ENCODE measurements around the gene STARD7. TPM values are rescaled to one million over a fixed set of nuclear protein-coding genes. Genes with fewer than 3 reads are reported as not detected.

The STARD7 gene
- 84.0 to 103 TPM (median 98.3 TPM) in 5 replicates for total RNA-seq (2022; extraction: Qiagen RNA extraction; ENCODE audit: low read depth)

GRCh38 chr2:96208143-96209010 lies at the start of gene STARD7:
TSS of gene STARD7 (minus strand) at chr2:96208827. CDS start at chr2:96208434, 393 bp downstream.

DNA sequence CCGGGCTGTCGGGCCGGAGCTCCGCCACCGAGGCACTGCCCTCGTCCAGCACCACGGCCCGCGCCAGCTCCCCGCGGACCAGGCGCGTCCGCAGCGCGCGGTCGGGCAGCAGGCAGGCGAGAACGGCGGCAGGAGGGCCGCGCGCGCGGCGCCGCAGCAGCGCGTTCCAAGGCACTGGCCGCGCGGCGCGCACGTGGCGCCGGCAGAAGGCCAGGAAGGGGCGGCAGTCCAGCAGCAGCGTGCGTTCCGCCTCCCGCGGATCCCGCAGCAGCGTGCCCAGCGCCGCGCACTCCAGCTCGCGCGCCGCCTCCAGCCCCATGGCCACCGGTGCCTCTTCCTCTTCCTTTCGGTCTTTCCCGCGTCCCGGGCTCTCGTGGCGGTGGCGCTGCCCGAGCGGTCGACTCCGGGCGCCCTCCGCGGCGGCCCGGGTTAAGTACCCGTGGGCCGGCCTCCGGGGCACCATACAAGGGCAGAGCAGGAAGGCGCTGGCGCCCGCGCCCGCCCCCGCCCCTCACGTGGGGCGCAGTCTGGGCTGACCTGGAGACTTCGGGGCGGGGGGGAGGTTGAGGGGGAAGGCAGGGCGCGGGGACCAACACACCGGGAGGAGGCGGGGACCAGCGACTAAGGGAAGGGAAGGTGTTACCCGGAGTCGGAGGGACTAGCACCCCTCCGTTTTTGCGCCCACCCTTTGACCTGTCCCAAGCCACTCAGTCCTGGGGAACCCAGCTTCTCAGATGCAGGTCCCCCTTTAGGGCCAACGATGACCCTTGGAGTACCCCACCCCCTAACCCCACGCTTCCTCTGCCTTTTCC lies 63.4 kb downstream of the STARD7 start, which contains the start of gene DUSP2:
DUSP2 (minus strand) TSS at position 405 of the 812 bp plus-strand sequence; CDS start at position 319, 86 bp downstream.

GRCh38 chr2:96138179-96139145 lies 70.2 kb downstream of the STARD7 start, which contains the start of gene ASTL:
TSS of gene ASTL (minus strand) at chr2:96138502. CDS start at chr2:96138436, 66 bp downstream.

Other genes starting within 250 kb of the STARD7 start
- 2.7 to 5.2 TPM (median 3.7 TPM) in 5 replicates for gene ANKRD36C, start 217.0 kb downstream of the STARD7 start, total RNA-seq (2022; extraction: Qiagen RNA extraction; ENCODE audit: low read depth)
- gene GPAT2, start 173.9 kb downstream of the STARD7 start, total RNA-seq (2022; extraction: Qiagen RNA extraction; ENCODE audit: low read depth), result not detected in 5 replicates
- 0.06 to 0.10 TPM (median 0.06 TPM) in 4 of 5 replicates, not detected in the other for gene ADRA2B, start 92.3 kb downstream of the STARD7 start, total RNA-seq (2022; extraction: Qiagen RNA extraction; ENCODE audit: low read depth)
- not detected in 5 replicates for gene ASTL, start 70.3 kb downstream of the STARD7 start, total RNA-seq (2022; extraction: Qiagen RNA extraction; ENCODE audit: low read depth)
- gene DUSP2, start 63.4 kb downstream of the STARD7 start, total RNA-seq (2022; extraction: Qiagen RNA extraction; ENCODE audit: low read depth), result 0.14 to 0.85 TPM (median 0.51 TPM) in 5 replicates
- 35.7 to 49.9 TPM (median 45.7 TPM) in 5 replicates for gene TMEM127, start 57.2 kb upstream of the STARD7 start, total RNA-seq (2022; extraction: Qiagen RNA extraction; ENCODE audit: low read depth)
- 67.8 to 89.5 TPM (median 86.5 TPM) in 5 replicates for gene CIAO1, start 57.4 kb upstream of the STARD7 start, total RNA-seq (2022; extraction: Qiagen RNA extraction; ENCODE audit: low read depth)
- gene SNRNP200, start 96.7 kb upstream of the STARD7 start, total RNA-seq (2022; extraction: Qiagen RNA extraction; ENCODE audit: low read depth), result 114 to 129 TPM (median 120 TPM) in 5 replicates
- gene ITPRIPL1, start 116.5 kb upstream of the STARD7 start, total RNA-seq (2022; extraction: Qiagen RNA extraction; ENCODE audit: low read depth), result not detected in 5 replicates
- 41.7 to 53.6 TPM (median 46.7 TPM) in 5 replicates for gene NCAPH, start 126.9 kb upstream of the STARD7 start, total RNA-seq (2022; extraction: Qiagen RNA extraction; ENCODE audit: low read depth)